H1 (cell line): ENCODE data around the gene LTO1.

ENCODE experiments used
- CHD7 ChIP-seq: fragments of 300-600 bp; sonication (generic); IDR thresholded peaks from 2 replicates; pipeline ENCODE4 v1.7.1; 2012; ENCODE audit warnings: low read length, moderate library complexity, mild to moderate bottlenecking, inconsistent platforms; ENCODE audit not compliant: insufficient replicate concordance
- CREB1 ChIP-seq: IDR thresholded peaks from 2 replicates; pipeline ENCODE4 v1.6.1; 2012; ENCODE audit warnings: inconsistent platforms
- JUN ChIP-seq: IDR thresholded peaks from 2 replicates; pipeline ENCODE4 v1.6.1; 2011; ENCODE audit warnings: low read depth, mild to moderate bottlenecking, improper control_type of control experiment, low read length
- SP1 ChIP-seq: IDR thresholded peaks from 2 replicates; pipeline ENCODE4 v1.6.1; 2011; ENCODE audit warnings: low read depth, low read length
- SP4 ChIP-seq: IDR thresholded peaks from 2 replicates; pipeline ENCODE4 v1.6.1; 2012; ENCODE audit warnings: low read length, inconsistent platforms
- SUZ12 ChIP-seq: fragments of 200-600 bp; sonication (generic); IDR thresholded peaks from 2 replicates; pipeline ENCODE4 v1.6.1; 2012; ENCODE audit warnings: mild to moderate bottlenecking, inconsistent platforms, low read length, moderate library complexity, mixed read lengths
- TEAD4 ChIP-seq: IDR thresholded peaks from 2 replicates; pipeline ENCODE4 v1.6.1; 2012; ENCODE audit warnings: low read depth, low read length, inconsistent platforms, mixed read lengths
- YY1 ChIP-seq: IDR thresholded peaks from 2 replicates; pipeline ENCODE4 v1.6.1; 2011; ENCODE audit warnings: low read depth, mild to moderate bottlenecking, low read length
- TF ChIP-seq, protein P1 (sequence below), 3 experiments: IDR thresholded peaks; 1 replicate in 2 of 3; 2 replicates in 1 of 3; pipeline versions ENCODE4 v1.5.1 to v1.6.1; 2011; ENCODE audit warnings: low read length in 3 of 3, mild to moderate bottlenecking in 3 of 3, inconsistent platforms in 2 of 3, low read depth in 1 of 3, moderate library complexity in 1 of 3; ENCODE audit not compliant: insufficient read depth in 1 of 3; ENCODE audit errors: control extremely low read depth in 1 of 3

GRCh38 chr11:69721106-69721505, 46.0 kb upstream of the LTO1 start:
- TF ChIP-seq, protein P1, sequence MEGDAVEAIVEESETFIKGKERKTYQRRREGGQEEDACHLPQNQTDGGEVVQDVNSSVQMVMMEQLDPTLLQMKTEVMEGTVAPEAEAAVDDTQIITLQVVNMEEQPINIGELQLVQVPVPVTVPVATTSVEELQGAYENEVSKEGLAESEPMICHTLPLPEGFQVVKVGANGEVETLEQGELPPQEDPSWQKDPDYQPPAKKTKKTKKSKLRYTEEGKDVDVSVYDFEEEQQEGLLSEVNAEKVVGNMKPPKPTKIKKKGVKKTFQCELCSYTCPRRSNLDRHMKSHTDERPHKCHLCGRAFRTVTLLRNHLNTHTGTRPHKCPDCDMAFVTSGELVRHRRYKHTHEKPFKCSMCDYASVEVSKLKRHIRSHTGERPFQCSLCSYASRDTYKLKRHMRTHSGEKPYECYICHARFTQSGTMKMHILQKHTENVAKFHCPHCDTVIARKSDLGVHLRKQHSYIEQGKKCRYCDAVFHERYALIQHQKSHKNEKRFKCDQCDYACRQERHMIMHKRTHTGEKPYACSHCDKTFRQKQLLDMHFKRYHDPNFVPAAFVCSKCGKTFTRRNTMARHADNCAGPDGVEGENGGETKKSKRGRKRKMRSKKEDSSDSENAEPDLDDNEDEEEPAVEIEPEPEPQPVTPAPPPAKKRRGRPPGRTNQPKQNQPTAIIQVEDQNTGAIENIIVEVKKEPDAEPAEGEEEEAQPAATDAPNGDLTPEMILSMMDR (IDR thresholded peaks at IDR 0.05; ENCODE audit: control extremely low read depth in 1 of 3, insufficient read depth in 1 of 3, low read depth in 1 of 3, low read length in 3 of 3), result no peak
- TF ChIP-seq JUN (no peak), SP4 (no peak), SUZ12 (no peak), TEAD4 (no peak), CREB1 (no peak), SP1 (no peak), YY1 (no peak), CHD7 (no peak)
